H1 (cell line): Measurements from ENCODE around the gene MRGPRX2. TPM values are rescaled to one million over a fixed set of nuclear protein-coding genes. Genes with fewer than 3 reads are reported as not detected.

ENCODE experiments used
- KDM5A ChIP-seq: fragments of 200-600 bp; IDR thresholded peaks from 2 replicates; pipeline ENCODE4 v1.7.1; 2012; ENCODE audit warnings: mild to moderate bottlenecking, low read length, inconsistent platforms, mixed read lengths
- MAFK ChIP-seq: IDR thresholded peaks from 2 replicates; pipeline ENCODE4 v1.6.1; 2012; ENCODE audit warnings: low read depth, mild to moderate bottlenecking, improper control_type of control experiment, low read length
- NANOG ChIP-seq: IDR thresholded peaks from 2 replicates; pipeline ENCODE4 v1.6.1; 2011; ENCODE audit warnings: low read length, low read depth, mild to moderate bottlenecking, inconsistent platforms; ENCODE audit not compliant: insufficient read depth, poor library complexity, severe bottlenecking
- NRF1 ChIP-seq: IDR thresholded peaks from 2 replicates; pipeline ENCODE4 v1.6.1; 2011; ENCODE audit warnings: mild to moderate bottlenecking, low read depth, low read length, improper control_type of control experiment
- RAD21 ChIP-seq, 2 experiments: IDR thresholded peaks in 1 of 2; conservative IDR thresholded peaks in 1 of 2; 2 replicates each; pipeline ENCODE4 v1.6.1; 2011; ENCODE audit warnings: low read depth in 2 of 2, low read length in 2 of 2, improper control_type of control experiment in 1 of 2, inconsistent platforms in 1 of 2, mild to moderate bottlenecking in 1 of 2, moderate library complexity in 1 of 2
- RBBP5 ChIP-seq: IDR thresholded peaks from 2 replicates; pipeline ENCODE4 v1.7.1; 2012; ENCODE audit warnings: low read depth, mild to moderate bottlenecking, inconsistent platforms, low read length, moderate library complexity, borderline replicate concordance
- RFX5 ChIP-seq: IDR thresholded peaks from 2 replicates; pipeline ENCODE4 v1.6.1; 2011; ENCODE audit warnings: low read depth, low read length, improper control_type of control experiment, borderline replicate concordance
- polyA plus RNA-seq, 7 experiments: library from polyadenylated mRNA; depleted of rRNA in 3 of 7; stranded (reverse) in 5 of 7; unstranded in 2 of 7; fragments of >200 nt in 5 of 7; fragments of 200-250 nt in 2 of 7; gene quantifications; 1 replicate in 5 of 7; 2 replicates in 1 of 7; 4 replicates in 1 of 7; pipeline versions ENCODE4 v1.2.1 to v1.2.3, GENCODE V29; 2011 to 2013; ENCODE audit warnings: missing spikeins in 2 of 7, mixed read lengths in 2 of 7
- total RNA-seq: library from RNA; stranded (reverse); fragmentation: NEBNext Ultra II Directional; extraction: Animal tissue kit (Norgen Biotek cat#: 25700); gene quantifications from 2 replicates; pipeline ENCODE4 v1.2.1, GENCODE V29; 2021
- TF ChIP-seq, protein P1 (sequence below): fragments of 300-600 bp; sonication (generic); IDR thresholded peaks from 2 replicates; pipeline ENCODE4 v1.7.1; 2012; ENCODE audit warnings: low read length, moderate library complexity, mild to moderate bottlenecking, inconsistent platforms; ENCODE audit not compliant: insufficient replicate concordance
- TF ChIP-seq, protein P2 (sequence below): IDR thresholded peaks from 2 replicates; pipeline ENCODE4 v1.6.1; 2011; ENCODE audit warnings: low read depth, mild to moderate bottlenecking, low read length; ENCODE audit not compliant: insufficient read depth

MRGPRX2 gene
- total and polyA plus RNA-seq, 2 of the 8 experiments (the other 6 are each of a cell fraction or from before 2014, with no cell fraction given), result not detected

DNA sequence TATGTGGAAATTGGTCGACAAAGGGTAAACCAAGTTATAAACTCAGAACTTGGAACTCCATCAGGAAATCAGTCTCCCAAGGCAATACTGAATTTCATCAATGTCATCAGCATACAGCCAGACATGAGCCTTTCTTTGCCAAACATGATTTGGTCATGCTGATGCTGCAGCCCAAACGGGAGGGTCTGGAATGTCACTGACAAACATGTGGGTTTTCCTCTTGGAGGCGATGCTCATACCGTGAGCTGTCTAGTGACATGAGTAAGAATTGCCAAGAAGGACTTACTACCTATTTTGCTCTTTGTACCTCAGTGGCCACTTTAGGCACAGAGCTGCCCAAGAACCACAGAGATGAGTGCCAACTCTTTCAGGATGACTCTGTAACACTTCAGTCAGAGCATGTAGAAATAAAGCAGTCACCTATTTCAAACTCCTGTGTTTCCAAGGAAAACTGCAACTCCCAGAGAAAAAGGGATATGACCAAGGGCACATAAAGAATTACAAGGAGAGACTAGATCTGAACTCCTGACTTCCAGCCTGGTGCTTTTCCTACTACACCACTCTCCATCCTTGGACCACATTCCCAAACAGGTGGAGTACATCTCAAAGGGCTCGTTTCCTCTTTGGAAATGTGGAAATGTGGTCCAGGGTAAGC, 24.3 kb upstream of the MRGPRX2 start (continued):
- TF ChIP-seq, protein P1, sequence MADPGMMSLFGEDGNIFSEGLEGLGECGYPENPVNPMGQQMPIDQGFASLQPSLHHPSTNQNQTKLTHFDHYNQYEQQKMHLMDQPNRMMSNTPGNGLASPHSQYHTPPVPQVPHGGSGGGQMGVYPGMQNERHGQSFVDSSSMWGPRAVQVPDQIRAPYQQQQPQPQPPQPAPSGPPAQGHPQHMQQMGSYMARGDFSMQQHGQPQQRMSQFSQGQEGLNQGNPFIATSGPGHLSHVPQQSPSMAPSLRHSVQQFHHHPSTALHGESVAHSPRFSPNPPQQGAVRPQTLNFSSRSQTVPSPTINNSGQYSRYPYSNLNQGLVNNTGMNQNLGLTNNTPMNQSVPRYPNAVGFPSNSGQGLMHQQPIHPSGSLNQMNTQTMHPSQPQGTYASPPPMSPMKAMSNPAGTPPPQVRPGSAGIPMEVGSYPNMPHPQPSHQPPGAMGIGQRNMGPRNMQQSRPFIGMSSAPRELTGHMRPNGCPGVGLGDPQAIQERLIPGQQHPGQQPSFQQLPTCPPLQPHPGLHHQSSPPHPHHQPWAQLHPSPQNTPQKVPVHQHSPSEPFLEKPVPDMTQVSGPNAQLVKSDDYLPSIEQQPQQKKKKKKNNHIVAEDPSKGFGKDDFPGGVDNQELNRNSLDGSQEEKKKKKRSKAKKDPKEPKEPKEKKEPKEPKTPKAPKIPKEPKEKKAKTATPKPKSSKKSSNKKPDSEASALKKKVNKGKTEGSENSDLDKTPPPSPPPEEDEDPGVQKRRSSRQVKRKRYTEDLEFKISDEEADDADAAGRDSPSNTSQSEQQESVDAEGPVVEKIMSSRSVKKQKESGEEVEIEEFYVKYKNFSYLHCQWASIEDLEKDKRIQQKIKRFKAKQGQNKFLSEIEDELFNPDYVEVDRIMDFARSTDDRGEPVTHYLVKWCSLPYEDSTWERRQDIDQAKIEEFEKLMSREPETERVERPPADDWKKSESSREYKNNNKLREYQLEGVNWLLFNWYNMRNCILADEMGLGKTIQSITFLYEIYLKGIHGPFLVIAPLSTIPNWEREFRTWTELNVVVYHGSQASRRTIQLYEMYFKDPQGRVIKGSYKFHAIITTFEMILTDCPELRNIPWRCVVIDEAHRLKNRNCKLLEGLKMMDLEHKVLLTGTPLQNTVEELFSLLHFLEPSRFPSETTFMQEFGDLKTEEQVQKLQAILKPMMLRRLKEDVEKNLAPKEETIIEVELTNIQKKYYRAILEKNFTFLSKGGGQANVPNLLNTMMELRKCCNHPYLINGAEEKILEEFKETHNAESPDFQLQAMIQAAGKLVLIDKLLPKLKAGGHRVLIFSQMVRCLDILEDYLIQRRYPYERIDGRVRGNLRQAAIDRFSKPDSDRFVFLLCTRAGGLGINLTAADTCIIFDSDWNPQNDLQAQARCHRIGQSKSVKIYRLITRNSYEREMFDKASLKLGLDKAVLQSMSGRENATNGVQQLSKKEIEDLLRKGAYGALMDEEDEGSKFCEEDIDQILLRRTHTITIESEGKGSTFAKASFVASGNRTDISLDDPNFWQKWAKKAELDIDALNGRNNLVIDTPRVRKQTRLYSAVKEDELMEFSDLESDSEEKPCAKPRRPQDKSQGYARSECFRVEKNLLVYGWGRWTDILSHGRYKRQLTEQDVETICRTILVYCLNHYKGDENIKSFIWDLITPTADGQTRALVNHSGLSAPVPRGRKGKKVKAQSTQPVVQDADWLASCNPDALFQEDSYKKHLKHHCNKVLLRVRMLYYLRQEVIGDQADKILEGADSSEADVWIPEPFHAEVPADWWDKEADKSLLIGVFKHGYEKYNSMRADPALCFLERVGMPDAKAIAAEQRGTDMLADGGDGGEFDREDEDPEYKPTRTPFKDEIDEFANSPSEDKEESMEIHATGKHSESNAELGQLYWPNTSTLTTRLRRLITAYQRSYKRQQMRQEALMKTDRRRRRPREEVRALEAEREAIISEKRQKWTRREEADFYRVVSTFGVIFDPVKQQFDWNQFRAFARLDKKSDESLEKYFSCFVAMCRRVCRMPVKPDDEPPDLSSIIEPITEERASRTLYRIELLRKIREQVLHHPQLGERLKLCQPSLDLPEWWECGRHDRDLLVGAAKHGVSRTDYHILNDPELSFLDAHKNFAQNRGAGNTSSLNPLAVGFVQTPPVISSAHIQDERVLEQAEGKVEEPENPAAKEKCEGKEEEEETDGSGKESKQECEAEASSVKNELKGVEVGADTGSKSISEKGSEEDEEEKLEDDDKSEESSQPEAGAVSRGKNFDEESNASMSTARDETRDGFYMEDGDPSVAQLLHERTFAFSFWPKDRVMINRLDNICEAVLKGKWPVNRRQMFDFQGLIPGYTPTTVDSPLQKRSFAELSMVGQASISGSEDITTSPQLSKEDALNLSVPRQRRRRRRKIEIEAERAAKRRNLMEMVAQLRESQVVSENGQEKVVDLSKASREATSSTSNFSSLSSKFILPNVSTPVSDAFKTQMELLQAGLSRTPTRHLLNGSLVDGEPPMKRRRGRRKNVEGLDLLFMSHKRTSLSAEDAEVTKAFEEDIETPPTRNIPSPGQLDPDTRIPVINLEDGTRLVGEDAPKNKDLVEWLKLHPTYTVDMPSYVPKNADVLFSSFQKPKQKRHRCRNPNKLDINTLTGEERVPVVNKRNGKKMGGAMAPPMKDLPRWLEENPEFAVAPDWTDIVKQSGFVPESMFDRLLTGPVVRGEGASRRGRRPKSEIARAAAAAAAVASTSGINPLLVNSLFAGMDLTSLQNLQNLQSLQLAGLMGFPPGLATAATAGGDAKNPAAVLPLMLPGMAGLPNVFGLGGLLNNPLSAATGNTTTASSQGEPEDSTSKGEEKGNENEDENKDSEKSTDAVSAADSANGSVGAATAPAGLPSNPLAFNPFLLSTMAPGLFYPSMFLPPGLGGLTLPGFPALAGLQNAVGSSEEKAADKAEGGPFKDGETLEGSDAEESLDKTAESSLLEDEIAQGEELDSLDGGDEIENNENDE, result no peak
- TF ChIP-seq NRF1, result no peak
- TF ChIP-seq MAFK, result no peak
- TF ChIP-seq RBBP5, result no peak
- TF ChIP-seq KDM5A, result no peak
- TF ChIP-seq, protein P2, sequence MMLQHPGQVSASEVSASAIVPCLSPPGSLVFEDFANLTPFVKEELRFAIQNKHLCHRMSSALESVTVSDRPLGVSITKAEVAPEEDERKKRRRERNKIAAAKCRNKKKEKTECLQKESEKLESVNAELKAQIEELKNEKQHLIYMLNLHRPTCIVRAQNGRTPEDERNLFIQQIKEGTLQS, result no peak
- TF ChIP-seq RFX5, result no peak
- TF ChIP-seq NANOG, result no peak
- no peak for TF ChIP-seq RAD21 (IDR thresholded peaks at IDR 0.05 in 1 of 2, conservative IDR thresholded peaks at IDR 0.05 in 1 of 2; ENCODE audit: low read depth in 2 of 2, low read length in 2 of 2)
